Heart right ventricle (tissue), 16 donors: ENCODE results near the gene LLGL1. TPM values are rescaled to one million over a fixed set of nuclear protein-coding genes. Genes with fewer than 3 reads are reported as not detected.

Experiments used
- ATAC-seq, 8 donors: fragments of 200-7000 bp; cut with Tn5 transposase; one replicate each; pipeline ENCODE4 v1.9.1; 2020; ENCODE audit warnings: mild to moderate bottlenecking in 8 of 8, moderate library complexity in 8 of 8, moderate number of reproducible peaks in 1 of 8
- DNase-seq, 2 donors: peaks; one replicate each; pipeline ENCODE4 v3.0.0-alpha.2; 2020
- H3K27ac ChIP-seq, 10 donors: fragments of 200-600 bp; sonication (generic) in 2 of 10; one replicate each; pipeline versions ENCODE4 v1.5.0 to v1.8.0; 2020 to 2022; ENCODE audit warnings: mild to moderate bottlenecking in 3 of 10
- H3K27me3 ChIP-seq, 7 donors: fragments of 200-600 bp; one replicate each; pipeline ENCODE4 v1.8.0; 2021 to 2022; ENCODE audit warnings: mild to moderate bottlenecking in 2 of 7
- H3K36me3 ChIP-seq, 9 donors: fragments of 200-600 bp; sonication (generic) in 1 of 9; one replicate each; pipeline versions ENCODE4 v1.5.0 to v1.8.0; 2020 to 2022; ENCODE audit warnings: mild to moderate bottlenecking in 2 of 9
- H3K4me1 ChIP-seq, 9 donors: fragments of 200-600 bp; sonication (generic) in 1 of 9; one replicate each; pipeline versions ENCODE4 v1.5.0 to v1.8.0; 2020 to 2022; ENCODE audit warnings: mild to moderate bottlenecking in 4 of 9
- H3K4me3 ChIP-seq, 10 donors: fragments of 200-600 bp; sonication (generic) in 2 of 10; one replicate each; pipeline versions ENCODE4 v1.5.0 to v1.8.0; 2020 to 2022; ENCODE audit warnings: mild to moderate bottlenecking in 7 of 10, moderate library complexity in 2 of 10
- H3K9me3 ChIP-seq, 11 donors: fragments of 200-600 bp in 10 of 11; sonication (generic) in 2 of 11; one replicate each; pipeline versions ENCODE4 v1.5.0 to v1.8.0; 2013 to 2022; ENCODE audit warnings: mild to moderate bottlenecking in 2 of 11, control low read depth in 1 of 11, moderate library complexity in 1 of 11
- WGBS, 2 donors: extraction: QIAGEN DNeasy Blood & Tissue Kit; methylation state at CpG; one replicate each; pipeline ENCODE4 v1.1.7; 2013; ENCODE audit warnings: inconsistent platforms in 1 of 2; 5-methylcytosine and 5-hydroxymethylcytosine counted together
- intact Hi-C, 10 donors: fragments of 100-400 bp; cut with DNase I; formaldehyde crosslinking; loops; one replicate each; pipeline versions ENCODE4 v1.11.1 to v1.14.2; 2022
- polyA plus RNA-seq, 2 donors: library from polyadenylated mRNA; stranded (reverse); fragments of 200-250 nt; gene quantifications; one replicate each; pipeline ENCODE4 v1.2.3, GENCODE V29; 2013
- total RNA-seq, 10 donors: library from RNA; stranded (reverse); fragmentation: NEBNext Ultra II Directional in 3 of 10; extraction: Animal tissue kit (Norgen Biotek cat#: 25700) in 3 of 10; gene quantifications; one replicate each; pipeline versions ENCODE4 v1.2.1 to v1.2.4, GENCODE V29; 2021 to 2023
- TF ChIP-seq, protein P1 (sequence below), 9 donors: fragments of 200-600 bp; sonication (generic) in 2 of 9; IDR thresholded peaks; one replicate each; pipeline versions ENCODE4 v1.5.0 to v1.8.0; 2021 to 2022; ENCODE audit warnings: antibody characterized with exemption in 9 of 9, mild to moderate bottlenecking in 5 of 9, moderate library complexity in 1 of 9
- donor health status: Arrhythmogenic right ventricular cardiomyopathy.
- donor health status: ischemic (EF 13 %, LVEDD 7.1; RV severe dilation, severe dysfunction).
- donor health status: healthy with polysubstance abuse.
- donor health status: DM: no; HTN: yes; CAD: no.
- donor health status: DM: no; HTN: no; CAD: no.
- donor health status: ischemic (EF 25% LVEDD 6.9; RV normal size, moderate dysfunction).
- donor health status: ischemic (EF 25% LVEDD 5.7; RV mildly dilated, moderate dysfunction).
- donor health status: healthy.
- donor health status: DM: yes; HTN: yes; CAD: no.
- donor health status: Ischemic cardiomyopathy.
- donor health status: ischemic (EF 35%, LVEDD 5.7; RV mildly dilated, moderate dysfunction).
- donor health status: nonischemic (EF 11% LVEDD 7.7; RV severe dilation, severe dysfunction).
- donor health status: DM: yes; HTN: yes; CAD: no.
- donor health status: PGD.
- donor health status: ischemic (EF 29% LVEDD 5.4; RV normal size, mild dysfunction).
- donor health status: nonischemic (EF 23%, LVEDD 6.1; RV moderate dilation, normal function).

LLGL1 gene
- total and polyA plus RNA-seq, 12 donors, result 5.8 to 12.4 (median 8.6) TPM

DNA sequence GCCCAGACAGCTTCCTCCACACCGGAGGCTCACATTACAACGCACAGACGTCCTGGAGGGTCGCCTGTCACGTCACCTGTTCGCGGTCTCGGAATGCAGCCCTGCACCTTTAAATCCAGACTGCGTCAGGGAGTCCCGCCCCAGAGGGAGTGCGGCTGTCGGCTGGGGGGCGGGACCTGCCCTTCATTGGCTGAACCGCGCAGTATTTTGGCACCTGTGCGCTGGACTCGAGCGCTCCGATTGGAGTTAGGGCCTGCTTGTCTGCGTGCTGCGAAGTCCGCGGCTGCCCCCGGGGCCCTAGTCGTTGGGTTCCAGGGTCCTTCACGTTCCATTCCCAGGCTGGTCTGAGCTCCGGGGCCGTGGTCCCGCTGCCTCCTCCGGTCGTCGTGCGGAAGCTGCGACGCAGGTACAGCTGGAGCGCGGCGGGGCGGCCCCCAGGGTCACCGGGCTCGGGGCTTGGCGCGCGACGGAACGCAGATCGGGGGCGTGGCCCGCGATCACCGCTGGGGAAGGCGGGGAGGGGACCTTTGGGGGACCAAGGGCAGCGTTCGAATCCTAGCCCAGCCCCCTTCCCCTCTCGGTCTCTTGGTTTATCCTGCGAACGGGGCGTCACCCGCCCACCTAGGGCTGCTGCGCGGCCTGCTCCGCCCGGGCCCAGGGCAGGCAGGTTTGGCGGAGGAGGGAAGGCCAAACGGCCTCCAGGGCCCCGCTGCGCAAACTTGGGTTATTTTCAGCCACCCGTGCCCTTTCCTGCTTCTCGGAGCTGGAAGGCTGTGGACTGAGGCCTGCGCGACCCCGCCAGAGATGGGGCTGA is 35.1 kb downstream of the LLGL1 start, which contains the start of gene MIEF2:
TSS of gene MIEF2 (plus strand) at position 331 of the 814 bp plus-strand sequence. CDS start 2,059 bp downstream, outside the sequence.
- peaks cover 21 to 65% (median 56%) of the 10 kb centered on the region in 9 donors for H3K4me1 ChIP-seq
- peak within 1 kb of the TSS; percentile 90 to 99 (median 96) for H3K27ac ChIP-seq
- H3K36me3 ChIP-seq, result peaks cover 3 to 44% (median 35%) of the 10 kb centered on the region in 9 donors
- WGBS, 2 donors, result 0% methylated on average over 72 of the region's 72 CpGs
- DNase-seq (peak; percentile 94 to 97), ATAC-seq (peak; percentile 80 to 90 (median 88))
- peak within 1 kb of the TSS; percentile 59 to 96 (median 86) for H3K4me3 ChIP-seq
- TF ChIP-seq, protein P1, sequence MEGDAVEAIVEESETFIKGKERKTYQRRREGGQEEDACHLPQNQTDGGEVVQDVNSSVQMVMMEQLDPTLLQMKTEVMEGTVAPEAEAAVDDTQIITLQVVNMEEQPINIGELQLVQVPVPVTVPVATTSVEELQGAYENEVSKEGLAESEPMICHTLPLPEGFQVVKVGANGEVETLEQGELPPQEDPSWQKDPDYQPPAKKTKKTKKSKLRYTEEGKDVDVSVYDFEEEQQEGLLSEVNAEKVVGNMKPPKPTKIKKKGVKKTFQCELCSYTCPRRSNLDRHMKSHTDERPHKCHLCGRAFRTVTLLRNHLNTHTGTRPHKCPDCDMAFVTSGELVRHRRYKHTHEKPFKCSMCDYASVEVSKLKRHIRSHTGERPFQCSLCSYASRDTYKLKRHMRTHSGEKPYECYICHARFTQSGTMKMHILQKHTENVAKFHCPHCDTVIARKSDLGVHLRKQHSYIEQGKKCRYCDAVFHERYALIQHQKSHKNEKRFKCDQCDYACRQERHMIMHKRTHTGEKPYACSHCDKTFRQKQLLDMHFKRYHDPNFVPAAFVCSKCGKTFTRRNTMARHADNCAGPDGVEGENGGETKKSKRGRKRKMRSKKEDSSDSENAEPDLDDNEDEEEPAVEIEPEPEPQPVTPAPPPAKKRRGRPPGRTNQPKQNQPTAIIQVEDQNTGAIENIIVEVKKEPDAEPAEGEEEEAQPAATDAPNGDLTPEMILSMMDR (IDR thresholded peaks at IDR 0.05), result no peak
- no peaks in the 10 kb centered on the region for H3K27me3 ChIP-seq
- intact Hi-C loops, result loop anchor here in 1 of 10 donors (5.0 kb wide), 1 partner anchor 57 kb away; the partner anchor contains the start of gene SMCR8
- no peaks in the 10 kb centered on the region for H3K9me3 ChIP-seq

DNA sequence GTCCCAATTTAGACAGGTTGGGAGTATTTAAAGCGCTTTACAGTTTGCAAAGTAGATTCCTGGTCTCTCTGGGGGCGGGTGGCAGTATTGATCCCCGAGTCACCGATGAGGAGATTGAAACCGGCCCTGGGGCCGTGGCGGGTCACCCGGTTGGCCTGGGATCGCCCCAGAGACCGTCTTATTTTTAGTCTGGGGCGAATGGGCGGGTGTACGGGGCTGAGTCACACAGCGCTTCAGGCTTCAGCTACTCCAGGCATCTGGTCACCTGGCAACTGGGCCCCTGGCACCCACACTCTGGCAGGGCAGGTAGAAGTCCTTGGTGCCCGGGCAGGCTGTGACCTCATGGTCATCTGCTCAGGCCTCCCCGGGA is 35.7 kb downstream of the LLGL1 start:
- peak; percentile 79 to 86 for DNase-seq
- H3K36me3 ChIP-seq, result peaks cover 0 to 44% (median 31%) of the 10 kb centered on the region in 9 donors
- H3K9me3 ChIP-seq, result no peaks in the 10 kb centered on the region
- TF ChIP-seq, protein P1 (IDR thresholded peaks at IDR 0.05), result no peak
- peak overlapping the region; percentile 59 to 96 (median 86) for H3K4me3 ChIP-seq
- 4% methylated on average over 16 of the region's 16 CpGs for WGBS, 2 donors
- peak overlapping the region; percentile 90 to 99 (median 96) for H3K27ac ChIP-seq
- peaks cover 21 to 61% (median 53%) of the 10 kb centered on the region in 9 donors for H3K4me1 ChIP-seq
- peak; percentile 27 to 77 (median 69) for ATAC-seq
- intact Hi-C loops, result loop anchor here in 1 of 10 donors (5.0 kb wide), 1 partner anchor 56 kb away; the partner anchor contains the start of gene SMCR8
- no peaks in the 10 kb centered on the region for H3K27me3 ChIP-seq

DNA sequence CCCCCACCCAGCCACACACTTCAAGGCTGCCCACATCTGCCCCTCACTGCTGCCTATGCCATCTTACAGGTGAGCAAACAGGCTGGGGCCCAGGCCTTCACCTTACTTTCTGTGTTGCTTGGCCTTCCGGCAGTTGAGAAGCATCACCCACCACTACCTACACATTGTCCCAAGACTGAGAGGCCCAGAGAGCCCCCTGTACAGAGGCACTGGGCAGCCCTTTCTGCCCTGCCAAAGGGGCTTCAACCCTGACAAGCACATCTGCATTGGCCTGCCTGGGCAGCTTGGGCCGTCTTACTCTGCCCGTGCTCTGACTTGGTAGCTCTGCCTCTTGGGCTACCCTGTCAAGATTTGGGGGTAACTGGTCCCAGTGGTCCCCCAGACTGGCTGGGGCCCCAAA is 36.2 kb downstream of the LLGL1 start:
- peak overlapping the region in 9 of 10 donors; percentile 92 to 99 (median 97) for H3K27ac ChIP-seq
- H3K9me3 ChIP-seq, result no peaks in the 10 kb centered on the region
- intact Hi-C loops, result loop anchor here in 1 of 10 donors (5.0 kb wide), 1 partner anchor 56 kb away; the partner anchor contains the start of gene SMCR8
- no peaks in the 10 kb centered on the region for H3K27me3 ChIP-seq
- DNase-seq (no peak), ATAC-seq (no peak)
- peak overlapping the region; percentile 59 to 96 (median 86) for H3K4me3 ChIP-seq
- TF ChIP-seq, protein P1 (IDR thresholded peaks at IDR 0.05), result no peak
- peaks cover 21 to 59% (median 48%) of the 10 kb centered on the region in 9 donors for H3K4me1 ChIP-seq
- WGBS, 2 donors, result 69 to 73% methylated on average over 3 of the region's 3 CpGs
- H3K36me3 ChIP-seq, result peaks cover 0 to 44% (median 26%) of the 10 kb centered on the region in 9 donors

DNA sequence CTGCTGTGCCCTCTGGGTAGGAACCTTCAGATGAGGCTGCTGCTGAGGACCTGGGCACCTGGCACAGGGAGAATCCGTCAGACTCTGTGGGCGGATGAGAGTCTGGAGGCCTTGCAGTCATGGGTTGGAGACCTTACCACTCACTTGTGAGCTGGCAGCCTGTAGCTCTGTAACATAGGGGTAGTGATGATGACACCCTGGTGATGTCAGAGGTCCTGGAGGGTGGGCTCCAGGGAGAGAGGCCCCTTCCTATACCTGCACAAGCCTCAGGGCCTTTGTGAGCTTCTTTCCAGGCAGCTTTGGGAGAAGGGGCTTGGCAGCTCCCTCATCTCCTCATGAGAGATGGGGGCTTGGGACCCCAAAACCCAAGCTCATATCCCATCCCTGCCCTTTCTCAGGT is 36.7 kb downstream of the LLGL1 start:
- Histone ChIP-seq H3K36me3 (peaks cover 0 to 45% (median 26%) of the 10 kb centered on the region in 9 donors), H3K27ac (peak overlapping the region in 9 of 10 donors; percentile 92 to 99 (median 97)), H3K4me1 (peaks cover 16 to 54% (median 44%) of the 10 kb centered on the region in 9 donors), H3K4me3 (peak overlapping the region in 8 of 10 donors; percentile 59 to 96 (median 86)), H3K9me3 (no peaks in the 10 kb centered on the region), H3K27me3 (no peaks in the 10 kb centered on the region)
- 63 to 82% methylated on average over 2 of the region's 2 CpGs for WGBS, 2 donors
- intact Hi-C loops, result loop anchor here in 1 of 10 donors (5.0 kb wide), 1 partner anchor 55 kb away; the partner anchor contains the start of gene SMCR8
- TF ChIP-seq, protein P1 (IDR thresholded peaks at IDR 0.05), result no peak
- ATAC-seq (no peak), DNase-seq (no peak)
